Activated gamma-delta T cell treated with anti-CD3 and anti-CD28 coated beads, Interleukin-2, amount 50 U/mL, for 16 hours (primary cell): ENCODE results near the gene SBK2.
A peak's percentile ranks its signal among the peaks of the same experiment; 100 is the strongest.
"Not testable (repeated sequence)": the region's sequence is repeated elsewhere in the genome, so short reads cannot be mapped to it uniquely, and the experiment has no call there.

Experiments used
- DNase-seq: peaks from one replicate; pipeline ENCODE4 v3.0.0-alpha.2; 2020; ENCODE audit warnings: low read depth

The SBK2 gene

GRCh38 chr19:55536951-55537740, at the start of gene SBK2:
Gene SBK2 (minus strand): TSS chr19:55537133. CDS start chr19:55536294, 839 bp downstream.
- no peak for DNase-seq

DNA sequence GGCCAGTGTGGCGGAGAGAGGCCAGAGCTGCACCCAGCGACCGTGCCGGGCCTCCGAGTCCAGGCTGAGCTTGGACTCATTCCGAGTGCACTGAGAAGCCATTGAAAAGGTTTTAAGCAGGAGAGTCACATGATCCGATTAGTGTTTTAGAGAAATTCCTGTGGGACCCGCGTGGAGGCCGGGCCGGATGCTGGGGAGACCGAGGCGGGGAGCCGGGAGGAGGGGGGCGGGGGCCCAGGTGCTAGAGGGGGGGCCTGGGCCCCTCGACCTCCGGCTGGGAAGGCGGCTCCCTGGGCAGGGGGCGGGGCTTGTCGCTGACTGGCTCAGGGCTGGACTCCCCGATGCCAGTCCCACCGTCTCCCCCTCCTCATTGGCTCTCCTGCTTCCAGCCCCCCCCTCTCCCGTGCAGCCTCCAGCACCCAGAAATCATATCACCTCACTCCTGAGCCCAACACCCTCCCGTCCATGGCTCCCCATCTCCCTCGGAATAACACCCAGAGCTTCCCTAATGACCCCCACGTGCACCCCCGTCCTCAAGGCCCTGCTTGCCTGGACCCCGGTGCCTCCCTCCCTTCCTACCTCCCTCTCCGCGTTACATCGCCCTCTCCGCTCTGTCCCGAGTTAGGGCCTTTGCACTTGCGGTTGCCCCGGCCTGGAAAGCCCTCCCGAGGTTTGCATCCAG, 48.9 kb upstream of the SBK2 start:
- no peak for DNase-seq

GRCh38 chr19:55584871-55585270, 47.9 kb upstream of the SBK2 start:
- no peak for DNase-seq

- not testable (repeated sequence) for DNase-seq
Observed at GRCh38 chr19:55583897-55584296, 47.0 kb upstream of the SBK2 start.

- DNase-seq = not testable (repeated sequence)
Observed at GRCh38 chr19:55582284-55582683, 45.4 kb upstream of the SBK2 start.

- no peak for DNase-seq
Observed at GRCh38 chr19:55581823-55582223, 44.9 kb upstream of the SBK2 start.

DNA sequence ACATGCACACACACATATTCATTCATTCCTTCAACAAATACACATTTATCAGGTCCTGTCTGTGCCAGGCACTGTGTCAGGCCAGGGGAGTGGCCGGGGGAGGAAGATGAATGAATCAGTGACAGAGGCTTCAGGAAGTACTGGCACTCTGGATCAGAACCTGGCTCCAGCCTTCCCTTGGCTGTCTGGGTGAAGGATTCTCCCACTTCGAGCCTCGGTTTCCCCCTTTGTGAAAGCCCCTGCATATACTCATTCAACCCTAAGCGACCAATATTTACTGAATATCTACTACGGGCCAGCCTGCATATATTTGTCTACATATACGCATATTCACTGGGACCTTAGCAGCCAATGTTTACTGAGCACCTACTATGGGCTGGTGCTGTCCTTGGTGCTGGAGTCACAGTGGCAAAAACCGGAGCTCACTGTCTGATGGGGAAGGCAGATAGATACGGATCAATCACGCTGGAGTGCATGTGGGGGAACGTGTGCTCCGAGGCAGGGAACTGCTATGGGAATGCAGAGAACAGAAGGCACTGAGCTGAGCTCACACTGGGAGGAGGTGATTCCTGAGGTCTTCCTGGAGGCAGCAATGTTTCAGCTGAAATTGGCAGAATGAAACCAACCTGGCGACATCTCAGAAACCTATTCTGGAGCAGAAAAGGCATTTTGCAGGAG, 44.4 kb upstream of the SBK2 start:
- no peak for DNase-seq

DNA sequence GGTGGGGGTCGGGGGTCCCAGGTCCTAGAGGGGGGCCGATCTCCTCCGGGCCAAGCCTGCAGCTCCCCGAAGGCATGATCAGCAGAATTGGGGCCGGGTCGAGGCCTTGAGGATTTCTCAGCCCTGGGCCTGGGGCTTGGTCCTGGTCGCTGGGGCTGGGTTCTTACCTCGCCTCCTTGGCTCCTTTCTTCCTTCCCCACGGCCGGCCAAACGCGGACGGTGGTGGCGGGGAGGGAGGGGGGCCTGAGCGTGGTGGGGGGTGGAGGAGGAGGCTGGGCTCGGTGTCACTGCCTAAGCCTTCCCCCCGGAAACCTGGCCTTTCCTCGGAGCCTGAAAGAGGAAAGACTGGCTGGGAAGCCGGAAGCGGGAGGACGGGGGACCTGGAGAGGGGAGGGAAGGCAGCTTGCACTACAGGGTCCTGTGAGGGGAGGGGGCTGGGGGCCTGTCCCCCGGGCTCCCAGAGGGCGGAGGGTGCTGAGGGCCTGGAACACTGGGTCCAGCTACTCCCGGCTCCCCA, 43.8 kb upstream of the SBK2 start, which contains the start of gene ZNF579:
Gene ZNF579, minus strand, starts transcription at position 221 of the 517 bp plus-strand sequence. CDS start 1,209 bp downstream, outside the sequence.
- DNase-seq = peak; percentile 66

DNA sequence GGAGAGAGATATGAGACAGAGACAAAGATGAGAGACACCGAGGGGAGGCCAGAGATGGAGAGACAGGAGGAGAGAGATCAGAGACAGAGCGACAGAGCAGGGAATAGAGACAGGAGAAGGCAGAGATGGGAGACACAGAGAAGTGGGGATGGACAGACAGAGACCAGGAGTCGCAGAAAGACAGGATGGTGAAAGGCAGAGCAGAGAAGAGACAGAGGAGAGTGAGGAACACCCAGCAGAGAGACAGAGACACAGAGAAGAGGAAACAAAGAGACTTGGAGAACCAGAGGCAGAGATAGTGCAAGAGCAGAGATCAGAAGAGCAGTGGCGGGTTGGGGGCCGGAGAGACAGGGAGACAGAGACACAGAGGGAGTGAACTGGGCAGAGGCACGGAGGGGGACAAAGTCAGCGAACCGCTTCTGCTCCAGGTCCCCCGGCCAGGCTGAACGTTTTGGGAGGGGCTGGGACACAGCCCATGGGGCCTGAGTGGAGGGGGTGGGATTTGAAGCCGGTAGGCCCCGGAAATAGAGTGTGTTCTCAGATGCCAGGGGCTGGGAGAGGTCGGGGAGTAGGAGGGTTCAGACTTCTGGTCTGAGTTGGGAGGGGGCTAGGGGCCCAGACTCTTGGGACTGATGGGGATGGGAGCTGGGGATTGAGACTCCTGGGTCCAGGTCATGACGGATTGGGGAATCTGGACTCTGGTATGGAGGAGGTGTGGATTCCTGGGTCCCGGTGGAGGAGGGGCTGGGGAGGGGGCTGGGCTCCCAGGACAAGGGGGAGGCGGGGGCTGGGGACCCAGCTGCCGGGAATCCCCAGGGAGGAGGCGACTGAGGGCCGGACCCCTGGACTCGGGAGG, 43.1 kb upstream of the SBK2 start:
- no peak for DNase-seq

DNA sequence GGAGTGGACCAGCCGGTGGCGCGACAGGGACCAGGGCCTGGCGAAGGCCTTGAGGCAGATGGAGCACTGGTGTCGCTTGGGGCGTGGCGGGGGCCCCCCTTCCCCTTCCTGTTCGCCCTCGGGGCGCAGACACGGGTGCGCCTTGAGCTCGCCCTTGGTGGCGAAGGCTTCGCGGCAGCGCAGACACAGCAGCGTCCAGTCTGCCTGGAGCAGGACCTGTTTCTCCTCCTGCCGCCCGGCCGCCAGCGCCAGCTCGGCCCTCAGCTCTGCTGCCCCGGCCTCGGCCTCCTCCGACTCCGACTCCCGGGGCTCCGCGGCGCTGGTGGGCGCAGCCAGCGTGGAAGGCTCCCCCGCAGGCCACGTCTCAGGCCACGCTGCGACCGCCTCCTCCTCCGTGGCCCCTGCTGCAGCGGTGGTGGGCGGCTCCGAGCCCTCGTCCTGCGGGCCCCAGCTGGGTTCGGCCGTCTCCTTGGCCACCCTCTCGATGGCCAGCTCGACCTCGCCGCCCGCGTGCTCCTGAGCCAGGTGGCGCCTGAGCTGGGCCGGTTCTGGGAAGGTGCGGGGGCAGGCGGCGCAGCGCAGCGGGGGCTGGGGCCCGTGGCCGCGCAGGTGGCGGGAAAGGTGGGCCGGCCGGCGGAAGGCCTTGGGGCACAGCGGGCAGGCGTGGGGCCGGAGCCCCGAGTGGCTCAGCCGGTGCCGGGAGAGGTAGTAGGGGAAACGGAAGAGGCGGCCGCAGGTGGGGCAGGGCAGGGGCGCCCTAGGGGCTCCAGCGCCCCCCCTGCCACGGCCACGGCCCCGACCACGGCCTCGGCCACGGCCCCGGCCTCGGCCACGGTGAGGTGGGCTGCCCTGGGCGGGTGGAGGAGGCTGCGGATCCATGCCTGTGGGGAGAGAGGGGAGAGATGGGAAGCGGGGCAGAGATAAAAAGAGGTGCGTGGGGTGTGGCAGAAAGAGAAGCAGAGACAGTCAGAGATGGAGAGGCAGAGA, 42.1 kb upstream of the SBK2 start:
- no peak for DNase-seq

GRCh38 chr19:55578031-55578760, 41.3 kb upstream of the SBK2 start:
- DNase-seq = no peak

DNA sequence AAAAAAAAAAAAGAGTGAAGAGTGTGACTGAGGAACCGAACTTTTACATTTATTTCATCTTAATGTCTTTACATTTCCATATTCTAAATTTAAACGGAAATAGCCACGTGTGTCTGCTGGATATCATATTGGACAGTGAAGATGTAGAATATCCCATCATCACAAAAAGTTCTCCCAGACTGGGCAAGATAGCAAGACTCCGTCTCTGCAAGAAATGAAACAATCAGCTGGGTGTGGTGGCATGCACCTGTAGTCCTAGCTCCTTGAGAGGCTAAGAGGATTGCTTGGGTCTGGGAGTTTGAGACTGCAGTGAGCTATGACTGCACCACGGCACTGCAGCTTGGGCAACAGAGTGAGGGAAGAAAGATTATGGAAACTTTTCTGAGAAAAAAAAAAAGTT, 39.8 kb upstream of the SBK2 start:
- no peak for DNase-seq

- not testable (repeated sequence) for DNase-seq
Observed at GRCh38 chr19:55573929-55574328, 37.0 kb upstream of the SBK2 start.

GRCh38 chr19:55569477-55569876, 32.5 kb upstream of the SBK2 start:
- not testable (repeated sequence) for DNase-seq

GRCh38 chr19:55567708-55568328, 30.9 kb upstream of the SBK2 start:
- DNase-seq = no peak

DNA sequence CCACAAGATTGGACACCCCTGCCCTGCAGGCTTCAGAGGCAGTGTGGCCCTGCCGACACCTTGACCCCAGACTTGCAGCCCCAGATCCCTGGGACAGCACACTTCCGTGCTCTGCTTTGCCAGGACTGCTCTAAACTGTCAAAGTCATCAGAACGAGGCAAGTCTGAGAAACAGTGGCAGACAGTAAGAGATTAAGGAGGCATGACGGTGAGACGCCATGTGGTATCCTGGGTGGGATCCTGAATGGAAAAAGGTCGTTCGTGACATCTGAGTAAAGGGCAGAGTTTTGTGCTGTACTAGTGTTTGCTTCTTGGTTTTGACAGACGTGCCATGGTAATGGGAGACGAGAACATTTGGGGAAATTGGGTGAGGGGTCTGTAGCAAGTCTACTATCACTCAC, 29.9 kb upstream of the SBK2 start:
- DNase-seq = no peak

GRCh38 chr19:55563261-55563690, 26.3 kb upstream of the SBK2 start:
- DNase-seq = no peak

- DNase-seq = no peak
Observed at GRCh38 chr19:55559684-55560083, 22.8 kb upstream of the SBK2 start.

DNA sequence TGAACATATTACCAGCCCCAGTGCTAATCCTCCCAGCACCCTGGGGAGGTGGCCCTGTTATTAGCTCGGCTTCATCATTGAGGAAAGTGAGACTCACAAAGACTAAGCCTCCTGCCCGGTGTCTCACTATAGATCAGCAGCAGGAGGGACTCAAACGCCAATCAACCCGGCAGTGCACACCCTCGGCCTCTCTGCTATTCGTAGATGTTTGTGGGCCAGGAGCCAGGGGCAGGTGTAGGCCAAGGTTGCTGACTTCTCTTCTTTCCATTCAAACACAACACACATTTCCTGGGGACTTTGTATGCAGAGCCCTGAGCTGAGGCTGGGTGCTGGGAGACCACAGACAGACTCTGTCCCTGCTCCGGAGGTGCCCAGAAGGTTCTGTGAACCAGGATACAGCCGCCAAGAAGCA, 17.8 kb upstream of the SBK2 start:
- no peak for DNase-seq
